Liver (tissue), 9 donors: Measurements from ENCODE around the gene NEAT1. TPM values are rescaled to one million over a fixed set of nuclear protein-coding genes. Genes with fewer than 3 reads are reported as not detected.
A peak's percentile ranks its signal among the peaks of the same experiment; 100 is the strongest.

Experiments used
- DNase-seq: peaks from one replicate; pipeline ENCODE4 v3.0.0-alpha.2; 2017; ENCODE audit warnings: low spot score
- H3K27ac ChIP-seq, 2 donors: one replicate each; pipeline ENCODE4 v1.7.0; 2013; ENCODE audit warnings: inconsistent platforms in 2 of 2, low read length in 2 of 2, control low read depth in 1 of 2, low read depth in 1 of 2, mild to moderate bottlenecking in 1 of 2
- H3K27me3 ChIP-seq, 4 donors: one replicate each; pipeline versions ENCODE4 v1.6.1 to v1.7.0; 2013; ENCODE audit warnings: low read length in 3 of 4, inconsistent platforms in 1 of 4, mild to moderate bottlenecking in 1 of 4, moderate library complexity in 1 of 4; ENCODE audit not compliant: control insufficient read depth in 4 of 4, insufficient read depth in 4 of 4
- H3K36me3 ChIP-seq, 4 donors: one replicate each; pipeline versions ENCODE4 v1.6.1 to v1.7.0; 2013; ENCODE audit warnings: low read length in 3 of 4, mild to moderate bottlenecking in 3 of 4, low read depth in 1 of 4, moderate library complexity in 1 of 4; ENCODE audit not compliant: control insufficient read depth in 4 of 4, insufficient read depth in 3 of 4
- H3K4me1 ChIP-seq, 4 donors: one replicate each; pipeline versions ENCODE4 v1.6.1 to v1.7.0; 2013; ENCODE audit warnings: low read length in 3 of 4, mild to moderate bottlenecking in 3 of 4, moderate library complexity in 1 of 4; ENCODE audit not compliant: control insufficient read depth in 4 of 4, insufficient read depth in 4 of 4
- H3K4me3 ChIP-seq, 3 donors: one replicate each; pipeline versions ENCODE4 v1.6.1 to v1.7.0; 2013; ENCODE audit warnings: low read length in 3 of 3, control low read depth in 1 of 3, low read depth in 1 of 3, mild to moderate bottlenecking in 1 of 3
- H3K9ac ChIP-seq, 2 donors: one replicate each; pipeline ENCODE4 v1.7.0; 2013; ENCODE audit warnings: low read length in 2 of 2, mild to moderate bottlenecking in 2 of 2, moderate library complexity in 2 of 2, control low read depth in 1 of 2, low read depth in 1 of 2
- H3K9me3 ChIP-seq, 4 donors: one replicate each; pipeline versions ENCODE4 v1.6.1 to v1.7.0; 2013; ENCODE audit warnings: low read length in 3 of 4; ENCODE audit not compliant: control insufficient read depth in 4 of 4
- ATF3 ChIP-seq: IDR thresholded peaks from 2 replicates; pipeline ENCODE4 v1.6.1; 2016; ENCODE audit warnings: antibody characterized with exemption
- EGR1 ChIP-seq, 2 donors: IDR thresholded peaks; 2 replicates each; pipeline ENCODE4 v1.6.1; 2016 to 2018; ENCODE audit warnings: antibody characterized with exemption in 2 of 2, low read depth in 2 of 2
- FOXA2 ChIP-seq: IDR thresholded peaks from 2 replicates; pipeline ENCODE4 v1.6.1; 2016; ENCODE audit warnings: antibody characterized with exemption
- GABPA ChIP-seq, 2 donors: IDR thresholded peaks in 1 of 2; conservative IDR thresholded peaks in 1 of 2; 2 replicates each; pipeline ENCODE4 v1.6.1; 2016; ENCODE audit warnings: antibody characterized with exemption in 2 of 2, mild to moderate bottlenecking in 1 of 2, moderate library complexity in 1 of 2
- HNF4G ChIP-seq: IDR thresholded peaks from 2 replicates; pipeline ENCODE4 v1.6.1; 2016; ENCODE audit warnings: antibody characterized with exemption
- JUND ChIP-seq, 2 donors: IDR thresholded peaks; 2 replicates each; pipeline ENCODE4 v1.6.1; 2016; ENCODE audit warnings: antibody characterized with exemption in 2 of 2
- MAX ChIP-seq: IDR thresholded peaks from 2 replicates; pipeline ENCODE4 v1.6.1; 2016; ENCODE audit warnings: antibody characterized with exemption
- NR2F2 ChIP-seq: IDR thresholded peaks from 2 replicates; pipeline ENCODE4 v1.6.1; 2016; ENCODE audit warnings: antibody characterized with exemption
- RAD21 ChIP-seq, 2 donors: IDR thresholded peaks; 2 replicates each; pipeline ENCODE4 v1.6.1; 2016; ENCODE audit warnings: antibody characterized with exemption in 2 of 2, mild to moderate bottlenecking in 2 of 2
- RXRA ChIP-seq, 2 donors: IDR thresholded peaks; 2 replicates each; pipeline ENCODE4 v1.6.1; 2017 to 2018; ENCODE audit warnings: antibody characterized with exemption in 2 of 2, mild to moderate bottlenecking in 1 of 2
- SP1 ChIP-seq: IDR thresholded peaks from 2 replicates; pipeline ENCODE4 v1.6.1; 2018; ENCODE audit warnings: antibody characterized with exemption, mild to moderate bottlenecking
- TAF1 ChIP-seq: conservative IDR thresholded peaks from 2 replicates; pipeline ENCODE4 v1.6.1; 2016; ENCODE audit warnings: antibody characterized with exemption, mild to moderate bottlenecking
- YY1 ChIP-seq: IDR thresholded peaks from 2 replicates; pipeline ENCODE4 v1.6.1; 2016; ENCODE audit warnings: antibody characterized with exemption, mild to moderate bottlenecking
- WGBS: extraction: QIAGEN DNeasy Blood & Tissue Kit; methylation state at CpG from one replicate; pipeline ENCODE4 v1.1.7; 2013; 5-methylcytosine and 5-hydroxymethylcytosine counted together
- polyA plus RNA-seq, 2 donors: library from polyadenylated mRNA; stranded (reverse) in 1 of 2; unstranded in 1 of 2; fragments of 200-250 nt in 1 of 2; fragments of >200 nt in 1 of 2; fragmentation: Nextera tagmentation in 1 of 2; extraction: Ambion mirVana in 1 of 2; gene quantifications; one replicate each; pipeline versions ENCODE4 v1.2.1 to v1.2.3, GENCODE V29; 2013 to 2015
- total RNA-seq, 2 donors: library from RNA; depleted of rRNA; stranded (reverse); fragments of >200 nt; gene quantifications; one replicate each; pipeline ENCODE4 v1.2.3, GENCODE V29; 2014
- TF ChIP-seq, protein P1 (sequence below): IDR thresholded peaks from 2 replicates; pipeline ENCODE4 v1.6.1; 2016; ENCODE audit warnings: antibody characterized with exemption, mild to moderate bottlenecking
- TF ChIP-seq, protein P2 (sequence below): IDR thresholded peaks from 2 replicates; pipeline ENCODE4 v1.6.1; 2016; ENCODE audit warnings: antibody characterized with exemption
- TF ChIP-seq, protein P3 (sequence below): fragments of 150-350 bp; IDR thresholded peaks from 2 replicates; pipeline ENCODE4 v1.5.1; 2017; ENCODE audit warnings: improper control_type of control experiment, low read depth, low read length; ENCODE audit not compliant: missing input control
- donor health status: healthy.
- donor health status: healthy.
- donor health status: healthy.
- donor health status: healthy.
- donor health status: healthy.

Gene NEAT1
- total and polyA plus RNA-seq, 4 donors = 29.6 to 1,968 (median 80.8) TPM

- DNase-seq = peak; percentile 19
- Histone ChIP-seq H3K9me3 (no peaks in the 10 kb centered on the region), H3K27ac (peak overlapping the region; percentile 52 to 72), H3K4me3 (no peak overlapping the region), H3K4me1 (peaks cover 0 to 53% (median 19%) of the 10 kb centered on the region in 4 donors), H3K36me3 (peaks cover 2 to 30% (median 12%) of the 10 kb centered on the region in 4 donors), H3K9ac (no peak overlapping the region), H3K27me3 (no peaks in the 10 kb centered on the region)
- no peak for TF ChIP-seq JUND (IDR thresholded peaks at IDR 0.05)
- TF ChIP-seq HNF4G = no peak
- TF ChIP-seq MAX = no peak
- no peak for TF ChIP-seq SP1
- no peak for TF ChIP-seq RXRA (IDR thresholded peaks at IDR 0.05)
- TF ChIP-seq NR2F2 = no peak
- TF ChIP-seq EGR1 (IDR thresholded peaks at IDR 0.05; ENCODE audit: low read depth in 2 of 2) = no peak
- TF ChIP-seq FOXA2 = no peak
- TF ChIP-seq, protein P1, sequence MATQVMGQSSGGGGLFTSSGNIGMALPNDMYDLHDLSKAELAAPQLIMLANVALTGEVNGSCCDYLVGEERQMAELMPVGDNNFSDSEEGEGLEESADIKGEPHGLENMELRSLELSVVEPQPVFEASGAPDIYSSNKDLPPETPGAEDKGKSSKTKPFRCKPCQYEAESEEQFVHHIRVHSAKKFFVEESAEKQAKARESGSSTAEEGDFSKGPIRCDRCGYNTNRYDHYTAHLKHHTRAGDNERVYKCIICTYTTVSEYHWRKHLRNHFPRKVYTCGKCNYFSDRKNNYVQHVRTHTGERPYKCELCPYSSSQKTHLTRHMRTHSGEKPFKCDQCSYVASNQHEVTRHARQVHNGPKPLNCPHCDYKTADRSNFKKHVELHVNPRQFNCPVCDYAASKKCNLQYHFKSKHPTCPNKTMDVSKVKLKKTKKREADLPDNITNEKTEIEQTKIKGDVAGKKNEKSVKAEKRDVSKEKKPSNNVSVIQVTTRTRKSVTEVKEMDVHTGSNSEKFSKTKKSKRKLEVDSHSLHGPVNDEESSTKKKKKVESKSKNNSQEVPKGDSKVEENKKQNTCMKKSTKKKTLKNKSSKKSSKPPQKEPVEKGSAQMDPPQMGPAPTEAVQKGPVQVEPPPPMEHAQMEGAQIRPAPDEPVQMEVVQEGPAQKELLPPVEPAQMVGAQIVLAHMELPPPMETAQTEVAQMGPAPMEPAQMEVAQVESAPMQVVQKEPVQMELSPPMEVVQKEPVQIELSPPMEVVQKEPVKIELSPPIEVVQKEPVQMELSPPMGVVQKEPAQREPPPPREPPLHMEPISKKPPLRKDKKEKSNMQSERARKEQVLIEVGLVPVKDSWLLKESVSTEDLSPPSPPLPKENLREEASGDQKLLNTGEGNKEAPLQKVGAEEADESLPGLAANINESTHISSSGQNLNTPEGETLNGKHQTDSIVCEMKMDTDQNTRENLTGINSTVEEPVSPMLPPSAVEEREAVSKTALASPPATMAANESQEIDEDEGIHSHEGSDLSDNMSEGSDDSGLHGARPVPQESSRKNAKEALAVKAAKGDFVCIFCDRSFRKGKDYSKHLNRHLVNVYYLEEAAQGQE = no peak
- TF ChIP-seq YY1 = no peak
- TF ChIP-seq, protein P2, sequence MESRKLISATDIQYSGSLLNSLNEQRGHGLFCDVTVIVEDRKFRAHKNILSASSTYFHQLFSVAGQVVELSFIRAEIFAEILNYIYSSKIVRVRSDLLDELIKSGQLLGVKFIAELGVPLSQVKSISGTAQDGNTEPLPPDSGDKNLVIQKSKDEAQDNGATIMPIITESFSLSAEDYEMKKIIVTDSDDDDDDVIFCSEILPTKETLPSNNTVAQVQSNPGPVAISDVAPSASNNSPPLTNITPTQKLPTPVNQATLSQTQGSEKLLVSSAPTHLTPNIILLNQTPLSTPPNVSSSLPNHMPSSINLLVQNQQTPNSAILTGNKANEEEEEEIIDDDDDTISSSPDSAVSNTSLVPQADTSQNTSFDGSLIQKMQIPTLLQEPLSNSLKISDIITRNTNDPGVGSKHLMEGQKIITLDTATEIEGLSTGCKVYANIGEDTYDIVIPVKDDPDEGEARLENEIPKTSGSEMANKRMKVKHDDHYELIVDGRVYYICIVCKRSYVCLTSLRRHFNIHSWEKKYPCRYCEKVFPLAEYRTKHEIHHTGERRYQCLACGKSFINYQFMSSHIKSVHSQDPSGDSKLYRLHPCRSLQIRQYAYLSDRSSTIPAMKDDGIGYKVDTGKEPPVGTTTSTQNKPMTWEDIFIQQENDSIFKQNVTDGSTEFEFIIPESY = no peak
- no peak for TF ChIP-seq TAF1
- TF ChIP-seq RAD21 (IDR thresholded peaks at IDR 0.05) = no peak
- no peak for TF ChIP-seq ATF3
- TF ChIP-seq GABPA (IDR thresholded peaks at IDR 0.05 in 1 of 2, conservative IDR thresholded peaks at IDR 0.05 in 1 of 2) = no peak
- TF ChIP-seq, protein P3, sequence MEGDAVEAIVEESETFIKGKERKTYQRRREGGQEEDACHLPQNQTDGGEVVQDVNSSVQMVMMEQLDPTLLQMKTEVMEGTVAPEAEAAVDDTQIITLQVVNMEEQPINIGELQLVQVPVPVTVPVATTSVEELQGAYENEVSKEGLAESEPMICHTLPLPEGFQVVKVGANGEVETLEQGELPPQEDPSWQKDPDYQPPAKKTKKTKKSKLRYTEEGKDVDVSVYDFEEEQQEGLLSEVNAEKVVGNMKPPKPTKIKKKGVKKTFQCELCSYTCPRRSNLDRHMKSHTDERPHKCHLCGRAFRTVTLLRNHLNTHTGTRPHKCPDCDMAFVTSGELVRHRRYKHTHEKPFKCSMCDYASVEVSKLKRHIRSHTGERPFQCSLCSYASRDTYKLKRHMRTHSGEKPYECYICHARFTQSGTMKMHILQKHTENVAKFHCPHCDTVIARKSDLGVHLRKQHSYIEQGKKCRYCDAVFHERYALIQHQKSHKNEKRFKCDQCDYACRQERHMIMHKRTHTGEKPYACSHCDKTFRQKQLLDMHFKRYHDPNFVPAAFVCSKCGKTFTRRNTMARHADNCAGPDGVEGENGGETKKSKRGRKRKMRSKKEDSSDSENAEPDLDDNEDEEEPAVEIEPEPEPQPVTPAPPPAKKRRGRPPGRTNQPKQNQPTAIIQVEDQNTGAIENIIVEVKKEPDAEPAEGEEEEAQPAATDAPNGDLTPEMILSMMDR = no peak
- WGBS = 56% methylated on average over 9 of the region's 9 CpGs
These were observed 12.9 kb downstream of the NEAT1 start for GRCh38 chr11:65435411-65435931.
